ENCODE data around the gene GRAMD4. TPM values are rescaled to one million over a fixed set of nuclear protein-coding genes. Genes with fewer than 3 reads are reported as not detected.

GRAMD4 gene
- total RNA-seq, 1 experiment from 2014 or later = 19.8 TPM

- Histone ChIP-seq H3K79me2 (ENCODE audit: insufficient read depth, low read length) (no peaks in the 10 kb centered on the region), H3K56ac (ENCODE audit: insufficient read length, low read depth, low read length) (no peak overlapping the region), H3K27ac (ENCODE audit: insufficient read length, low read depth, low read length) (no peak overlapping the region), H3K23ac (ENCODE audit: insufficient read length, low read depth, low read length) (no peak overlapping the region), H2AFZ (ENCODE audit: low read length) (no peak overlapping the region), H4K20me1 (ENCODE audit: control insufficient read depth, insufficient read depth, insufficient read length) (no peaks in the 10 kb centered on the region), H2BK120ac (ENCODE audit: low read depth, low read length, poor library complexity, severe bottlenecking) (no peak overlapping the region), H3K14ac (ENCODE audit: insufficient read depth, low read length) (peak overlapping the region; percentile 42; the same call in 1 of the 2 replicates), H3K9ac (ENCODE audit: extremely low read depth, insufficient read length, low read length) (no peak overlapping the region), H3T11ph (ENCODE audit: low read length) (no peak overlapping the region), H2BK15ac (ENCODE audit: low read depth, low read length) (no peak overlapping the region), H2BK20ac (ENCODE audit: low read depth, low read length, poor library complexity, severe bottlenecking) (no peak overlapping the region), H2BK5ac (ENCODE audit: insufficient read length, low read length) (no peak overlapping the region), H3K23me2 (ENCODE audit: insufficient read length, low read depth, low read length, poor library complexity, severe bottlenecking) (no peaks in the 10 kb centered on the region), H3K79me1 (ENCODE audit: insufficient read depth, low read depth, low read length, poor library complexity, severe bottlenecking) (no peaks in the 10 kb centered on the region), H4K91ac (ENCODE audit: insufficient read length, low read depth, low read length) (no peak overlapping the region), H3K9me3 (ENCODE audit: control insufficient read depth, low read depth, low read length) (no peaks in the 10 kb centered on the region), H2AK5ac (ENCODE audit: insufficient read length, low read length) (no peak overlapping the region), H3K4ac (ENCODE audit: low read depth, low read length) (no peak overlapping the region), H4K5ac (ENCODE audit: insufficient read length, low read depth, low read length) (no peak overlapping the region), H4K8ac (replicated peaks; ENCODE audit: insufficient read length, low read depth, low read length) (no peak overlapping the region), H3K27me3 (ENCODE audit: insufficient read depth, low read length) (no peaks in the 10 kb centered on the region), H3K4me2 (ENCODE audit: insufficient read depth, insufficient read length, low read length) (no peak overlapping the region), H2BK12ac (ENCODE audit: insufficient read length, low read depth, low read length) (no peak overlapping the region), H3K4me1 (ENCODE audit: insufficient read depth, low read length) (no peaks in the 10 kb centered on the region), H3K18ac (ENCODE audit: insufficient read length, low read depth, low read length) (no peak overlapping the region)
- no peak for TF ChIP-seq CTCF (conservative IDR thresholded peaks at IDR 0.05)
- no CpG with 5 or more reads among the region's 21 CpGs for WGBS (ENCODE audit: extremely low coverage, insufficient read length, low lambda C conversion rate)
- peaks cover 5 to 10% of the 10 kb centered on the region in 2 experiments for H3K4me1 Mint-ChIP-seq
- no peak for DNase-seq
- H3K27me3 Mint-ChIP-seq (ENCODE audit: low read depth) = no peaks in the 10 kb centered on the region
- no peak overlapping the region for H3K4me3 Mint-ChIP-seq
- peaks cover 2 to 7% (median 5%) of the 10 kb centered on the region in 3 experiments; a peak in 5 of 7 replicates for H3K36me3 Mint-ChIP-seq (ENCODE audit: insufficient read depth in 1 of 3, low read depth in 3 of 3)
- no peak overlapping the region for H3K27ac Mint-ChIP-seq
- H3K9me3 Mint-ChIP-seq = no peaks in the 10 kb centered on the region
Observed at GRCh38 chr22:46665151-46665695, 45.0 kb downstream of the GRAMD4 start.

Measured in H9 (cell line).